DMS 273 treated with DMSO at 0.1 percent for 48 hours (cell line): ENCODE data around the gene COX17.

Source experiments
- DNase-seq: peaks from one replicate; lab custom pipeline; 2025; lab: John Stamatoyannopoulos, UW

The COX17 gene

DNA sequence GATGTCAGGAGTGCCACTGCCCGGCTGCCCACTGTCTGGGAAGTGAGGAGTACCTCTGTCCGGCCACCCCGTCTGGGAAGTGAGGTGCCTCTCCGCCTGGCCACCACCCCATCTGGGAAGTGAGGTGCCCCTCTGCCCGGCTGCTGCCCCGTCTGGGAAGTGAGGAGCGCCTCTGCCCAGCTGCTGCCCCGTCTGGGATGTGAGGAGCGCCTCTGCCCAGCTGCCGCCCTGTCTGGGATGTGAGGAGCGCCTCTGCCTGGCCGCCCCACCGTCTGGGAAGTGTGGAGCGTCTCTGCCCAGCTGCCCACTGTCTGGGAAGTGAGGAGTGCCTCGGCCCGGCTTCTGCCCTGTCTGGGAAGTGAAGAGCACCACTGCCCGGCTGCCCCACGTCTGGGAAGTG is 3.3 kb downstream of the COX17 start:
- DNase-seq, result no peak

DNA sequence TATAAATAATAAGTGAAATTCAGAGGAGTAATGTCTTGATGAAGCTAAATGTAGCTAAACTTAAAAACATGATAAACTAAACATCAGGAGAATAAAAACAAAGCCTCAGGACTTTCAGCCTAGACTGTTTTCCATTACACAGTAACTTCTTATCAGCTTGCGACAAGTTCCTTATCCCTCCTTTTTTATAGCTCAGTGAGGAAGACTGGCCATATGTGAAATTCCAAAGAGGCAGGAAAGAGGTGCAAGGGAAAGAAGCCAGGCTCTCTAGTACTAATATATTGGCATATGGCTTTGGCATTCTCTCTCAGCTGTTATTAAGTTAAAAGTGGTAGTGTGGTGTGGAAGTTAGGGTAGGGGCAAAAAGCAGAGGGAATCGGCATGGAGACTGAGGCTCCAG is 4.4 kb downstream of the COX17 start:
- no peak for DNase-seq

DNA sequence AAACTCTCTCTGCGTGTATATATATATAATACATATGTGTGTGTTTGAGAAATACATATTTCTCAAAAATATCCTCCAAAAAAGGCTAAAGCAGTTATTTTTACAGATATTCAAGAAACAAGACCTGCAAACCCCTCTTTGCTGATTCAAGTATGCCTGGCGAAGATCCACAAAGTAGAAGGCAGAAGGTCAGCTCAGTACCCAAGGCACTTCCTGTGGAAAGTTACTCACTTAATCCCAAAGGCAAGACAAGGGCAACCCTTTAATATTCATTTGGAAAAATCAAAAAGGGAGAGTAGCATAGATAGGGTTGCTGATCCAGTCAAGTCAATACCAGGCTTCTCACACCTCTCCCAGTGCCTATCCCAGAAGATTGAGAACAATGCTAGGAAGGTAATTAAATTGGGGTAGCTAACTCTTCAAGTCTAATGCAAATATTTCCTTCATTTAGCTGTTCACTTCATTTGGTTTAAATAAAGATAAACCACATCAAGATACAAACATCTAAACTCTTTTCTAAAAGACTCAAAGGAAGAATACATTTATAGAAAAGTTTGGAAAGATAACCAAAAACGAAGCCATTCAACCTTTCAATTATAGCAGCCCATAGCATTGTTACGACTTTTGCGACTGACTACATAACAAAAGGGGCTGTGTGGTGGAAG is 7.2 kb downstream of the COX17 start:
- DNase-seq, result no peak

DNA sequence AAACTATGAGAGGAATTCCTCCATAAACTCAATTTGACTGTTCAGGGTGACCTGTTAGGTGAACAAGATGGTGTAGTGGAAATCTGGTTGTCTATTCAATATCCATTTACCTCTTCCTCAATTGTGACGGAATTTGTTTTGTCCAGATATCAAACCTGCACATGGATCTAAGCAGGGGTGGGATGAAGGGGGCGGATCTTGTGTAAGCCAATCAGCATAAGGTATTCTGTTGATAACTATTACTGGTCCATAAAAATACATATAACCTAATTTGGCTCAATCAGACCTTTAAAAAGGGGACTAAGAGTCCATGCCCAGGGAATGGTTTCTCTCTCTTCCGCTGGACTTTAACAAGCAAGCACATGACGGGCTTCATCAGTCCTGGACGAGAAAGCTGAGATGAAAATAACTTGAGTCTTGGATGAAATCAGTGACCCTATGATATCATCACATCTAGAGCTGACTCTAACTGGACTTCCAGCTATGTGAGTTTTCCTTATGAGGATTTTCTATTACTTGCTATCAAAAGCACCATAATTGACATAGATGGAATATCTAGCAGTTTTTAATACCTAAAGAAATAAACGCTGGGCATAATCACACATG is 11.1 kb downstream of the COX17 start:
- DNase-seq, result no peak

DNA sequence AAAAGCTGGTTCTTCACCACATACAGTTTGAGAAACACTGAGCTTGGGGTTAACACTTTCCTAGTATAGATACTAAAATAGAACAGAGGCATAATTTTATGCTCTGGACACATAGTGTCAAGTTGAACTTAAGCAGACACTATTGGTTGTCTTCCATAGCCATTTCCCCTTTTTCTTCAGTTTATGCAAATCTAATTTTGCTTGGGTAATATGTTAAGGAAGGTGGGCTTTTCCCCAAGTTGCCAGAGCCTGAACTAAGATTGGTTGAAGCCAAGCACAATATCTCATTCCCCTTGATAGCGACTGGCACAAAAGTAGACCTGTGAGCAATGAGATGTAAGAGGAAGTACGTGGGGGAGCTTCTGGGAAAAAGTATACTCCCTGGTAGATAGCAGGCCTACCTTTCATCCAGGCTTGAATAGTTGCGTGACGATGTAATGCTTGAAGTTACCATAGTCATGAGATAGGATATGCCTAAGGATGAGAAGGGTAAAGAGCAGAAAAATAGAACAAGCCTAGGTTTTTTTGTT is 12.3 kb downstream of the COX17 start:
- DNase-seq, result no peak

DNA sequence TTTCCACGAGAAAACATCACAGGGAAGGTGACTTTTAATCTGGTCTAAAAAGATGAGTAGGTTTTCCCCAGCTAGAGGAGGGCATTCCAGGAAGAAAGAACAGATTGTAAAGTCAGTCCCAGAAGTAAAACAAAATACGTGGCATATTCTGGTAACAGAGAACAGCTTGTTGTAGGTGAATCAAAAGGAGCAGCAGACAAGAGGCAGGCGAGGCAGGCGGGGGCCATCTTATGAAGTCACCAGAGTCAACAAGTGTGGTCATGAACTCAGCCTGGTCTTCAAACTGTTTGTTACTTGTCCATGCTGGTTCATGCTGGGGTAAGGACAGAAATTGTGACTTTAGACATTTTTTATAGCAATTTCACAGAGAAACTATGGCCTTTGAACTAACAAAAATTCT is 12.8 kb downstream of the COX17 start:
- DNase-seq, result no peak

DNA sequence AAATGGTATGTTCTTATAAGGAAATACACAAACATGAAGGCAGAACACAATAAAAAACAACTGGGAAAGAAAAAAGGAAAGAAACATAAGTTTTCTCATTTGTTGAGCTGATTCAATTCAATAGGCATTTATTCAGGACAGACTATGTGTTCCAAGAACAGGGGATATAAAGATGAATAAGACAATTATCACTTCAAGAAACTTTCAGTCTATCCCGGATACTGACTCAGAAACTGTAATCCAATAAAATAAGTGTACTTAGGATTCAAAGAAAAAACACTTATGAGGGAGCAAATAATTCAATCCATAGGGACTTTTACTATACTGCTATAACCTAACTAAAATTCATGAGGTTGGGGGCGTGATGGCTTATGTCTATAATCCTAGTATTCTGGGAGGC is 13.3 kb downstream of the COX17 start:
- no peak for DNase-seq

DNA sequence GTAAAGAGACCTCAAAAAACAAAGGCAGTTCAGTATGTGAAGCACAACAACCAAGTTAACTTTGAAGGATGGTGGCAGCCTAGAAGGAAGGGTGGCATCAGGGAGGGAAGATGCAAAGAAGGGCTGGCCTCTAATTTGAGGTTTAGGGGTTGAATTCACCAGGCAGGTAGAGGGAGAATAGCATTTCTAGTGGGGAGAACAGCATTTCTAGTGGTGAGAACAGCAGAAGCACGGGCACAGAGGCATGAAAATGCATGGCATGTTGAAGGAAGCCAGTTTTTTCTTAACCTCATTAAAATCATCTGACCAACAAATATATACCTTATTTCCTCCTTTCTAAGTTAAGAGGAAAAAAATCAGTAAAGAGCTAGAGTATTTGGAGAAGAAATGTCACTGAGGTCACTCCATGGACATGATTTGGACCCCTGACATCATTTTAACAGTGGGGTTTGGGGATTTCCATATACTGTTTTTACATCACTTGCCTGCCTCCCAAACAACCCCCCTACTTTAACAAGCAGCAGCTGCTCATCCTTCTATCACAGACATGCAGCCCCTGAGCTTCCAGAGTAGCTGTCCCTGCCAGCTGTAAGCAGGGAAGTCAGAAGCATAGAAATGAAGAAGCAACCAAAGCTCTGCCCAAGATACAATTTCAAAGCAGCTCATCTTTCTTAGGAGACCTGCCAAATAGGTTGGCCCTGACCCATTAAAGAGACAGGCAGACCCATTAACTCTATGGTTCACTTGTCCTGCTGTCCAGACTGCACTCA is 14.4 kb downstream of the COX17 start:
- DNase-seq, result peak; percentile 40

DNA sequence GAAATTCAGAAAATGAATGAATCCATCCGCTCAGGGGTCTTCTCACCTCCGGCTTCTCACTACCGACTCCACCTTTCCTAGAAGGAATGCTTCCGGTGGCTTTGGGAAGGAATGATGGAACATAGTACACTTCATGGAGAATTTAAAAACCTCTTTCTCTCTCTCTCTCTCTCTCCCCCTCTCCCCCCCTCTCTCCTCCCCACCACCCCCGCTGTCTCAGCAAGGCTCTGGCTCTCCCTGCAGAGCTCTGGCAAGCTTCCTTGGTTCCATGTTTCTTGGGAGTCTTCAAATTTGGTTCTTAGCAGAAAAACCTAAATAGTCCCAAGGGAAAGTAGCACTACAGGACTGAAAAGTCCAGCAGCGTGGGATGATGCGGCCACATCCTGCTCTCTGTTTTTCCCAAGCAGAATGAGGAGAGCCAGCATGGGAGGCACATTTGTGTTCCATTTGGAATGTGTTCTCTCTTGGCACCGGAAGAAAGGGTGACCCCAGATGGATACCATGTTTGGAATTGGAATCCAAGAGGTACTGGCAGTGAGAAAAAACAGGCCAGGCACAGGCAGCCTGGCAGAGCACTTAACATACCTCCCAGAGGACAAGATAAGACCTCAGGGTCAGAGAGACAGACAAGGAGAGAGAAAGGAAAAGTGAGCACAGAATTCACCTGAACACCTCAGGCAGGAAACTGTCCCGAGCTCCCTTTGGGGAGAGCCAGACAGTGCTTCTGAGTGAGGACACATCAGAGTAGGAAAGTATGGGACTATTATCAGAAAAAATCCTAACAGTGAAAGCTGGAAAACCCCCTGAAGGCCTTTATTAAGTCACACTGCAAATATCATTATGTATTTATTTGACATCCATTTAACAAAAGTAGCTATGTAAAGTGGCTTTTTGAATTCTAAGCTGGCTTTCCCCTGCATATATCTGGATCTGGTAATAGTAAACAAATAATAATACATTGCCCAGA is 16.4 kb downstream of the COX17 start, which contains the start of gene POPDC2:
POPDC2 (minus strand) TSS at position 116 of the 967 bp plus-strand sequence. CDS start 166 bp downstream, outside the sequence.
- DNase-seq, result no peak

DNA sequence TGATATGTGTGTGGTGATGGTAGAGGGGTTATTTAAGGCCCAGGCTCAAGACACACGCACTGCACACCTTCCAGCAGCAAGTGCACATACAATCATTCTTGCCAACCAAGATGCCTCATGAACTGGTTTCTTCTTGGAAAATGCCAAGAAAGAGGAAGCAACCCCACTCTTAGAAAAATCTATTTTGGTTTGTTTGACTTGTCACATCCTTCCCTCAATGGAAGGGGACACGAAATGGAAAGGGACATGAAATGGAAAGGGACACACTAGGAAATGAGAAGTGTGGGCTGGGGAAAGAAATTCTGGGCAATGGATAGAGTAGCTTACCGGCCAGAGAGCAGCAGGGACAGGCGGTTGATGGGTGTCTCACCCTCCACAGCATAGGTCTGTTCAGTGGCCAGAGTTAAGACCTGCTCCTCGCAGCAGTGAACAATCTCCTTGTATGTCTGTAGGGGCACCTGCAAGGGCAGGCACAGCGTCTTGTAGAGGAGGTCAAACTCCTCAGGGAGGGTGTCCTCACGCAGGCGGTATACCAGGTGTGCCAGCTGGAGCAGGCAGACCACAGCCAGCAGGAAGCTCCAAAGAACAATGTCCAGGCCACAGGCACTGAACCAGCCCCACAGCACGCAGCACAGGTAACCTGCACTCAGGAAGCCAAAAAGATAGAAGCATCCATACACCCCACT is 17.5 kb downstream of the COX17 start:
- no peak for DNase-seq

DNA sequence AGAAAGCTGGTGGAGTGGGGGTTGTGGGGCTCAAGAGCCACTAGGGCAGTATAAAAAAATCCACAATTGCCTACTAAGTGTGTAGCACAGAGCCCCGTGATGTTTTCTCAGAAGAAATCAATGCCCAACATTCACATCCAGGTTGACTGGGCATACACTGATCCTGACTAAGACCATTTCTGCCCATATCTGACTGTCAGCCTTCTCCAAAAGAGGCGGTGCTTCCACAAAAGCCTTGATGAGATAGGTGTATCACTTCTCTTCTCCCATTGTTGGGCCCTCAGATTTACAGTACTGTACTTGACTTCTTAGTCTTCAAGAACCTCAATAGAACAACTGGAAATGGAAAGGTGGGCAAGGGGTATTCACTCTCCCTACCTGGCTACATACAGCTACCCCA is 18.2 kb downstream of the COX17 start:
- DNase-seq, result no peak

DNA sequence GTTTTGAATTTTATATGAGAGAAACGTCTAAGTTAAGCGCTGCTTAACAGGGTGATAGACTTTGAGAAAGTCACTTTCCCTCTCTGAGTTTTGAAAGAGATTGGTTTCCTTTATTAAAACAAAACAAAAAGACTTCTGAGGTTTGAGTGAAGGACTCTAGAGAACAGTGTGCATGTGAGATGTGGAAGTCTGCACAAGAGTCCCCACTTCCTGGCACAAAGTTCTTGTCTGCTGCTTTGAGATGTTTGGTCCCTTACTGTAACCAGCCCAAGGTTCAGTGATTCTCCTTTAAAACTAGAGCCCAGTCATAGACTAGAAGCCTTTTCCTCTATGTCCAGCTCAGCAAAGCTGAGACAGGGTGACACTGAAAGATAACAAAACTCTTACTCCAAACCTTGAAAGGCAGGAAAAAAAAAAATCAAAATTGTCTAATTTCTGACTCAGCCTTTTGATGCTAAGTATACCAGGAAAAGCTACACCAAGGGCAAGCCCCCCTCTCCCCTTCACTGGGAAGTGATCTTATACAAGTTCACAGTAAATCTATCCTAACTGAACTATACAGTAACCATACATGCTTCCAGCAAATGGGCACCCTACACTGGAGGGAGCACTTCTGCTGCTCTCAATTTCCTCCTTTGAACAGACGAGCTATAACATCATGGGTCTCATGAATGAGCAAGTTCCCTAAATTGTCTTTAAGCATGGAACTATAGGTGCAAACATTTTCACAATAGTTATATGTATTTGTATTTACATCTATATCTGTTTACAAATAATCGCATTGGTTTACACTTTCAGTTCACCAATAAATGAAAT is 19.1 kb downstream of the COX17 start:
- DNase-seq, result no peak

DNA sequence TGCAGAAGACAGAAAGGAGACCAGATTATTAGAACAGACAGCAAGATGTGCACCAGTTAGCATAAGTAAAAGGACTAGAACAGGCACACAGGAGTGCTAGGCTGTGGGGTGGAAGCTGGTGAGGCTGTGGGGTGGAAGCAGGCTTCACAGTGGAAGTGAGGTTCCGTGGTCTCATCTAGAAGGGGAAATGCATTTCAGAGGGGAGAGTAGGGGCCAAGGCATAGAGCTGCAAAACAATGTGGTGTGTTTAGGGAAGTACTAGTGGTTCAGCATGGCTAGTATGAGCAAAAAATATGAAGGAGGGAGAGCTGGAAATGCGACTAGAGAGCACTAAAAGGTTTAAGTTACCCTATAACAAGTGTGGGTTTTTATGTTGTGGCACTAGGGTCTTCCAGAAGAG is 23.3 kb downstream of the COX17 start:
- DNase-seq, result no peak

DNA sequence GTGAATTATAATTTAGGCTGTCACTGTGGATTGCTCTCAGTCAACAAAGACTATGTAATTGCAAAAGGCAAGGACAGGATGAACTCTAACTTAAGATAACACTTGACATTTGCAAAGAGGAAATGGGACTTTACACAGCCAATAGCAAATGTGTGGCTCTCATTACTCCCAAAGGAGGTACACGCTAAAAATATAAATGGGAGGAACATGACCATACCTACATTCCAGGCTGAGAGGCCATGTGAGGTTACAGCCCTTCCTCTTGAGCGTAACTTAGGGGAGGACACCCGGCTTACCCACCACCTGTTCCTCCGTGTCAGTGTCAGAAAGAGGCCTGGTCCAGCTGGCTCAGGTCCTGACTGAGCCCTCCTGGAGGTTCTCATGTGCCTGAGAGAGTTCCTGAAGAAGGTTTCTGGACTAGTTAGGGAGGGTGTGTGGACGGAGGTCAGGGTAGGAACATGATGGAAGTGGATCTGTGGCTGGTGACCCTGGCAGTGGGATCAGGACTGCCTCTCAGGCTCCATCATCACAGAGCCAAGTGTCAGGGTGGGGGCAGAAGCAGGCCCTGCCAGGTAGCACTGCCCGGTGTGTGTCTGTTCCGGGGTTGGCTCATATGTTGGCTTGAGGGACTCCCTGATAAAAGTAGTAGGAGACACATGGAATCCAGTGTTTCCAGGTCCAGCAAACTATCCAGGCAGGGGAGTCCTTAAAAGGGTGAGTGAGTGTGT is 24.7 kb downstream of the COX17 start:
- no peak for DNase-seq

DNA sequence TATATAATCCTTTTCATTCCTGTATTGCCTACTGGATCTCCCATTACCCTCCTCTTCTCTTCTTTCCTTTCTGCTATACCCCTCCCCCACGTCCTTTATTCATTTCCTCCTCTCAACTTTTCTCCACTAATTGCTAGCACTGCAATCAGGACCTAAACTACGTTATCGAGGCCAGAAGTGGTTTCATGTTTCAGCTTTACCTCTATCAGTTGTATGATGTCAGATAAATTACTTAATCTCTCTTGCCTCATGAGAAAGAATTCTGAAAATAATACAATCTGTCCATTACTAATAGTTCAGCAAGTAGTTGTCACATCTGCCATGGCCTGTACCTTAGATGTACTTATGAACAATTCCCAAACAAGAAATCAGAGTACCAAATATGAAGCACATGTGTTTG is 27.4 kb downstream of the COX17 start:
- DNase-seq, result peak; percentile 46

DNA sequence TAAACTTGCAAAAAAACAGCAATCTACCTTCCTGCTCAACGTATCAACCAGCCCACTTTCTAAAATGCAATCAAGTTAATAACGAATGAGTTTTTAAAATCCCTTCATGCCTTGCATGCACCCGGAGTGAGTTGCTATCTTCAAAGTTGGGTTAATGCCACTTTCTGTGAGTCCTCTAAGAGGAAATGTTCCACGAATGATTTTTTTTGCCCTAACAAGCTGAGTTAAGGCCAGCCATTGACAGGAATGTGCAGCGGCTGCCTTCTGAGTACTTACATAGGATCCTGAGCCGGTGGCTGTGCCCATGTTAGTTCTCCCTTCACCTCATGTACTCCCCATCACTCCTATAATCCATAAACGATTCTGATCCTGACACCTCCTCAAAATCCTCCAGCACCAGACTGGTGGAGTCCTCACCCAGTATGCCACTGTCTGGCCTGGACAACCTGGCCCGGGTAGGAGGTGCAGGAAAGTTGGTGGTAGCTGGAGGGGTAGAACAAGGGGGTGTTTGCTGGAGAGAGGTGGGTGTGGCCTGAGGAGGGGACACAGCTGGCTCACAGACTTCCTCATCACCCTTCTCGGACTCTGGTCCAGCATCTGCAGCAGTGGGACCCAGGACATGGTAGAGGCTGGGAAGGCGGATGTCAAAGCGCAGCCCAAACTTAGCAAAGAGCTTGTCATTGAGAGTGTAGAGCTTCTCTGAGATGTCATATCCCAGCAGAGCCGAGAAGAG is 29.2 kb downstream of the COX17 start:
- DNase-seq, result no peak

DNA sequence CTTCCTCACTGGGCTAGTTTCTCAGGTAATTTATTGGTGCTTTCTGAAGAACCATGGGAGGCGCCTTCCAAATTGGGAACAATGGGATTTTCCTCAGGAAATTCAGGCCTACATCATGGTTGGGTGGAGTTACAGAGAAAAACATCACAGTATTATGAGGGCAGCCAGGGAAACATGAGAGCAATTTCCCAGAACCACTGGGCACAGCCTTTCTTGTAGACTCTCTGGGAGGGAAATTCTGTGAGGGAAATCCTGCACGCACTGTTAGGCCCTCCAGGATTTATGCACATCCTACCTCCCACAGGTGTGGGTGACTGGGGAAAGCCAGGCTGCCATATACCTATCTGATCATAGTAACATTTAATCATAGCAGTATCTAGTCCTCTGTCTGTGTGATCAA is 30.0 kb downstream of the COX17 start:
- no peak for DNase-seq

DNA sequence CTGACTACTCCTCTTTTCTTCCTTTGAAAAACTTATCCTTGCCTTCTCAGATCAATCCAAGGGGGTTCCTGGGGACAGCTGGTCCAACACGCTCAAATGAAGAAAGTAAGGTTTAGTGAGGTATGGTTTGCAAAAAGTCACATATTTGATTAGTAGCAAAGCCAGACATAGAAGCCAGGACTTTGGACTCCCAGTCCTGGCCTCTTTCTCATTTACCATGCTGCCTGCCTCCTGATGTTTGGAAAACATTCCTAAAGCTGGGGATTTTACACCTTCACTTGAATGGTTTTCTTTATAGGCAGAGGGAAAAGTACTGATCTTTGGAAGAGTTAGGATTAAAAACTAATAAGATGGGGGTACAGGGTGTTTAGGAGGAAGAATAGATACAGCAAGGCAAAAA is 31.4 kb downstream of the COX17 start:
- no peak for DNase-seq

DNA sequence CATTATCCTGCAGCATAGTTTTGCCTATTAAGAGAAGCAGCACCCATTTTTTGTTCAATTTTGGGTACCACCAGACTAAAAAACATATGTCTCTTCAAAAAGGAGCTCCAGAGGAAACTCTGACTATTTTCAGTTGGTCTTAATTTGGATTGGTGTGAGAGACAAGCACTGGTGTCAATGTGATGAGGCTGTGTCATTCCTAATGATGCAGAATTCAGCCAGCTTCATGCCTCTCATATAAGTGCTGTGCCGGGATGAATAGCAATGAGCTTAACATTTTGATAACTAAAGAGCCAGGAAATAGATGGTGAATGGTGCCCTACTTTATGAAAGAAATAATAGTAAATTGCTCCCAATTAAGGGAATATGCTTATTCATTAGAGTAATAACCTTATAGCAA is 32.7 kb downstream of the COX17 start:
- DNase-seq, result no peak
